K562 (cell line): ENCODE data around the gene CCDC78. TPM values are rescaled to one million over a fixed set of nuclear protein-coding genes. Genes with fewer than 3 reads are reported as not detected.

Experiments
- CBX2 ChIP-seq: fragments of 200-600 bp; sonication (generic); IDR thresholded peaks from one replicate; pipeline ENCODE4 v1.6.1; 2012; ENCODE audit warnings: mild to moderate bottlenecking, low read length, inconsistent platforms; ENCODE audit not compliant: insufficient read depth, poor library complexity, severe bottlenecking
- EGR1 ChIP-seq: fragments of 450-650 bp; conservative IDR thresholded peaks from 2 replicates; pipeline ENCODE4 v1.6.1; 2017; ENCODE audit warnings: mild to moderate bottlenecking
- KLF1 ChIP-seq: fragments of 450-650 bp; IDR thresholded peaks from 2 replicates; pipeline ENCODE4 v1.6.1; 2016; ENCODE audit warnings: missing genetic modification characterization, missing compliant biosample characterization
- MCM3 ChIP-seq: fragments of 450-650 bp; IDR thresholded peaks from 2 replicates; pipeline ENCODE4 v1.6.1; 2016
- MYNN ChIP-seq, 2 experiments: sonication (generic); formaldehyde crosslinking in 1 of 2; IDR thresholded peaks; 2 replicates each; pipeline versions ENCODE4 v1.5.0 to v1.6.1; 2016 to 2020; ENCODE audit warnings: antibody characterized with exemption in 1 of 2, missing genetic modification reagents in 1 of 2
- NR2C1 ChIP-seq, 2 experiments: fragments of 450-650 bp; IDR thresholded peaks; 2 replicates each; pipeline ENCODE4 v1.6.1; 2017; ENCODE audit warnings: mild to moderate bottlenecking in 2 of 2, antibody characterized with exemption in 1 of 2, inconsistent platforms in 1 of 2, missing compliant biosample characterization in 1 of 2, missing genetic modification characterization in 1 of 2
- RAD21 ChIP-seq, 2 experiments: fragments of 250-450 bp in 1 of 2; fragments of 450-650 bp in 1 of 2; sonication (Bioruptor Pico) in 1 of 2; formaldehyde crosslinking in 1 of 2; IDR thresholded peaks in 1 of 2; conservative IDR thresholded peaks in 1 of 2; 2 replicates each; pipeline versions ENCODE4 v1.4.0 to v1.8.0; 2020 to 2022; ENCODE audit warnings: mild to moderate bottlenecking in 2 of 2, moderate library complexity in 1 of 2
- RFX1 ChIP-seq: fragments of 450-650 bp; IDR thresholded peaks from 2 replicates; pipeline ENCODE4 v1.6.1; 2016; ENCODE audit warnings: mild to moderate bottlenecking, moderate library complexity
- STAT5A ChIP-seq: IDR thresholded peaks from 2 replicates; pipeline ENCODE4 v1.6.1; 2012; ENCODE audit warnings: low read length, inconsistent platforms, borderline replicate concordance
- YY1 ChIP-seq, 3 experiments: IDR thresholded peaks; 2 replicates each; pipeline ENCODE4 v1.6.1; 2011; ENCODE audit warnings: low read length in 2 of 3, mild to moderate bottlenecking in 2 of 3, moderate library complexity in 2 of 3, borderline replicate concordance in 1 of 3, control low read depth in 1 of 3, low read depth in 1 of 3; ENCODE audit not compliant: insufficient read depth in 3 of 3, insufficient replicate concordance in 2 of 3, control insufficient read depth in 1 of 3, insufficient read length in 1 of 3; ENCODE audit errors: extremely low read depth in 1 of 3
- polyA plus RNA-seq, 8 experiments: library from polyadenylated mRNA; depleted of rRNA in 4 of 8; stranded (reverse) in 5 of 8; unstranded in 3 of 8; fragments of >200 nt; fragmentation: Nextera tagmentation in 2 of 8; fragmentation: Illumina TruSeq in 1 of 8; extraction: Ambion mirVana in 2 of 8; extraction: Trizol in 1 of 8; gene quantifications; 2 replicates each; pipeline versions ENCODE4 v1.2.1 to v1.2.3, GENCODE V29; 2011 to 2014; ENCODE audit warnings: inconsistent platforms in 1 of 8, missing spikeins in 1 of 8
- total RNA-seq, 7 experiments: library from RNA; depleted of rRNA in 6 of 7; stranded (reverse); fragments of >200 nt in 6 of 7; fragmentation: Illumina TruSeq in 2 of 7; extraction: Trizol in 2 of 7; gene quantifications; 2 replicates each; pipeline versions ENCODE4 v1.2.1 to v1.2.3, GENCODE V29; 2011 to 2021; ENCODE audit warnings: low replicate concordance in 1 of 7
- TF ChIP-seq, protein P1 (sequence below): fragments of 250-450 bp; sonication (Bioruptor Pico); IDR thresholded peaks from 2 replicates; pipeline ENCODE4 v1.5.0; 2020; ENCODE audit warnings: mild to moderate bottlenecking, borderline replicate concordance
- TF ChIP-seq, protein P2 (sequence below): fragments of 250-450 bp; sonication (Bioruptor Pico); IDR thresholded peaks from 2 replicates; pipeline ENCODE4 v1.8.0; 2021; ENCODE audit warnings: moderate library complexity, mild to moderate bottlenecking, inconsistent platforms
- TF ChIP-seq, protein P3 (sequence below): fragments of 150-350 bp; IDR thresholded peaks from 2 replicates; pipeline ENCODE4 v1.6.1; 2014; ENCODE audit warnings: low read depth, mild to moderate bottlenecking, low read length, borderline replicate concordance
- TF ChIP-seq, protein P4 (sequence below), 2 experiments: IDR thresholded peaks; 2 replicates each; pipeline ENCODE4 v1.6.1; 2012; ENCODE audit warnings: improper control_type of control experiment in 2 of 2, low read depth in 2 of 2, low read length in 2 of 2, borderline replicate concordance in 1 of 2

CCDC78 gene
- total and polyA plus RNA-seq, 9 of the 15 experiments (the other 6 are each of a cell fraction or from before 2014, with no cell fraction given): 0.24 to 17.7 (median 2.9) TPM

DNA sequence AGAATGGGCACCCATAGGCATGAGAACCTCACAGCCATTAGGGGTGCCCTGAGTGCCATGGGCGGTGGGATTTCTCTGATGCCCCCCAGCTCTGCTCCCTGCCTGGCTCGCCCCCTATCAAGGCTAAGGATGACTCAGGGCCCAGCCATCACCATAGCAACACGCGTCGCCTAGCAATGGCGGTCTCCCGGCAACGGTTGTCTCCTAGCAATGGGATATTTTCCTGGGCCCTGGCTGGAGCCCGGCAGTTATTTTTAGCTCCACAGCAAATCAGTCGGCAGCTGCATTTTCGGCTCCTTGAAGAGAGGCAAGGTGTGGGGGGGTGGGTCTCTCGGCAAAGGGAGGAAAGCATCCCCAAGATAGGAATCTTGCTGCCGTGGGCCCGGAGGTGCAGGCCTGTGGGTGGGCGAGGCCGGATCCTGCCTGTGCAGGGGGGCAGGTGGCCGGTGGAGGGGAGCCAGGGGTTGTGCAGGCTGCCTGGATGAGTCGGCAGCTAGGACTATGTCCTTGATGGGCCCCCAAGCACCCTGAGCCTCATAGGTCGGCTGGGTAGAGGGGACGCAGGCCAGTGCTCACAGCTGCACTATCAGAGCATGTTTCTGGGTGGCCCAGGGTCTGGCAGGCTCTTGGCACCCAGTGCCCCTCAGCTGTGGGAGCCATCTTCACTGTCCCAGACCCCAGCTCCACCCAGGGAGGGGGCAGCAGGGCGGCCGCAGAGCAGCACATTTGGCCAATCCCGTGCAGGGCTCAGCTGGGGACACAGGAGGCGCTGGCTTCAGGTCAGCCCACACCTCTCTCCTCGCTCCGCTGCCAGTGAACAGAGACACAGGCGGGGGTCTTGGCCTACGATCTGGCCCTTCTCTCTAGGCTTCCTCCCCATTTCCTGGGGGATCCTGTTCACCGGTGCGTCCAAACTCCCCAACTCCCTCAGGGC lies 16.4 kb downstream of the CCDC78 start (continued):
- TF ChIP-seq, protein P1, sequence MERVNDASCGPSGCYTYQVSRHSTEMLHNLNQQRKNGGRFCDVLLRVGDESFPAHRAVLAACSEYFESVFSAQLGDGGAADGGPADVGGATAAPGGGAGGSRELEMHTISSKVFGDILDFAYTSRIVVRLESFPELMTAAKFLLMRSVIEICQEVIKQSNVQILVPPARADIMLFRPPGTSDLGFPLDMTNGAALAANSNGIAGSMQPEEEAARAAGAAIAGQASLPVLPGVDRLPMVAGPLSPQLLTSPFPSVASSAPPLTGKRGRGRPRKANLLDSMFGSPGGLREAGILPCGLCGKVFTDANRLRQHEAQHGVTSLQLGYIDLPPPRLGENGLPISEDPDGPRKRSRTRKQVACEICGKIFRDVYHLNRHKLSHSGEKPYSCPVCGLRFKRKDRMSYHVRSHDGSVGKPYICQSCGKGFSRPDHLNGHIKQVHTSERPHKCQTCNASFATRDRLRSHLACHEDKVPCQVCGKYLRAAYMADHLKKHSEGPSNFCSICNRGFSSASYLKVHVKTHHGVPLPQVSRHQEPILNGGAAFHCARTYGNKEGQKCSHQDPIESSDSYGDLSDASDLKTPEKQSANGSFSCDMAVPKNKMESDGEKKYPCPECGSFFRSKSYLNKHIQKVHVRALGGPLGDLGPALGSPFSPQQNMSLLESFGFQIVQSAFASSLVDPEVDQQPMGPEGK (CRISPR knock-in tag): no peak
- no peak for TF ChIP-seq RAD21 (CRISPR knock-in tag; conservative IDR thresholded peaks at IDR 0.05 in 1 of 2, IDR thresholded peaks at IDR 0.05 in 1 of 2)
- TF ChIP-seq KLF1 (tag): no peak
- no peak for TF ChIP-seq CBX2
- TF ChIP-seq, protein P2, sequence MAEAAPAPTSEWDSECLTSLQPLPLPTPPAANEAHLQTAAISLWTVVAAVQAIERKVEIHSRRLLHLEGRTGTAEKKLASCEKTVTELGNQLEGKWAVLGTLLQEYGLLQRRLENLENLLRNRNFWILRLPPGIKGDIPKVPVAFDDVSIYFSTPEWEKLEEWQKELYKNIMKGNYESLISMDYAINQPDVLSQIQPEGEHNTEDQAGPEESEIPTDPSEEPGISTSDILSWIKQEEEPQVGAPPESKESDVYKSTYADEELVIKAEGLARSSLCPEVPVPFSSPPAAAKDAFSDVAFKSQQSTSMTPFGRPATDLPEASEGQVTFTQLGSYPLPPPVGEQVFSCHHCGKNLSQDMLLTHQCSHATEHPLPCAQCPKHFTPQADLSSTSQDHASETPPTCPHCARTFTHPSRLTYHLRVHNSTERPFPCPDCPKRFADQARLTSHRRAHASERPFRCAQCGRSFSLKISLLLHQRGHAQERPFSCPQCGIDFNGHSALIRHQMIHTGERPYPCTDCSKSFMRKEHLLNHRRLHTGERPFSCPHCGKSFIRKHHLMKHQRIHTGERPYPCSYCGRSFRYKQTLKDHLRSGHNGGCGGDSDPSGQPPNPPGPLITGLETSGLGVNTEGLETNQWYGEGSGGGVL (CRISPR knock-in tag): no peak
- peak; percentile 37; the same call in 1 of the 2 replicates for TF ChIP-seq EGR1
- TF ChIP-seq, protein P3, sequence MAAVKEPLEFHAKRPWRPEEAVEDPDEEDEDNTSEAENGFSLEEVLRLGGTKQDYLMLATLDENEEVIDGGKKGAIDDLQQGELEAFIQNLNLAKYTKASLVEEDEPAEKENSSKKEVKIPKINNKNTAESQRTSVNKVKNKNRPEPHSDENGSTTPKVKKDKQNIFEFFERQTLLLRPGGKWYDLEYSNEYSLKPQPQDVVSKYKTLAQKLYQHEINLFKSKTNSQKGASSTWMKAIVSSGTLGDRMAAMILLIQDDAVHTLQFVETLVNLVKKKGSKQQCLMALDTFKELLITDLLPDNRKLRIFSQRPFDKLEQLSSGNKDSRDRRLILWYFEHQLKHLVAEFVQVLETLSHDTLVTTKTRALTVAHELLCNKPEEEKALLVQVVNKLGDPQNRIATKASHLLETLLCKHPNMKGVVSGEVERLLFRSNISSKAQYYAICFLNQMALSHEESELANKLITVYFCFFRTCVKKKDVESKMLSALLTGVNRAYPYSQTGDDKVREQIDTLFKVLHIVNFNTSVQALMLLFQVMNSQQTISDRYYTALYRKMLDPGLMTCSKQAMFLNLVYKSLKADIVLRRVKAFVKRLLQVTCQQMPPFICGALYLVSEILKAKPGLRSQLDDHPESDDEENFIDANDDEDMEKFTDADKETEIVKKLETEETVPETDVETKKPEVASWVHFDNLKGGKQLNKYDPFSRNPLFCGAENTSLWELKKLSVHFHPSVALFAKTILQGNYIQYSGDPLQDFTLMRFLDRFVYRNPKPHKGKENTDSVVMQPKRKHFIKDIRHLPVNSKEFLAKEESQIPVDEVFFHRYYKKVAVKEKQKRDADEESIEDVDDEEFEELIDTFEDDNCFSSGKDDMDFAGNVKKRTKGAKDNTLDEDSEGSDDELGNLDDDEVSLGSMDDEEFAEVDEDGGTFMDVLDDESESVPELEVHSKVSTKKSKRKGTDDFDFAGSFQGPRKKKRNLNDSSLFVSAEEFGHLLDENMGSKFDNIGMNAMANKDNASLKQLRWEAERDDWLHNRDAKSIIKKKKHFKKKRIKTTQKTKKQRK: no peak
- no peak for TF ChIP-seq STAT5A
- no peak for TF ChIP-seq MCM3
- peak; percentile 100 for TF ChIP-seq RFX1
- TF ChIP-seq, protein P4, sequence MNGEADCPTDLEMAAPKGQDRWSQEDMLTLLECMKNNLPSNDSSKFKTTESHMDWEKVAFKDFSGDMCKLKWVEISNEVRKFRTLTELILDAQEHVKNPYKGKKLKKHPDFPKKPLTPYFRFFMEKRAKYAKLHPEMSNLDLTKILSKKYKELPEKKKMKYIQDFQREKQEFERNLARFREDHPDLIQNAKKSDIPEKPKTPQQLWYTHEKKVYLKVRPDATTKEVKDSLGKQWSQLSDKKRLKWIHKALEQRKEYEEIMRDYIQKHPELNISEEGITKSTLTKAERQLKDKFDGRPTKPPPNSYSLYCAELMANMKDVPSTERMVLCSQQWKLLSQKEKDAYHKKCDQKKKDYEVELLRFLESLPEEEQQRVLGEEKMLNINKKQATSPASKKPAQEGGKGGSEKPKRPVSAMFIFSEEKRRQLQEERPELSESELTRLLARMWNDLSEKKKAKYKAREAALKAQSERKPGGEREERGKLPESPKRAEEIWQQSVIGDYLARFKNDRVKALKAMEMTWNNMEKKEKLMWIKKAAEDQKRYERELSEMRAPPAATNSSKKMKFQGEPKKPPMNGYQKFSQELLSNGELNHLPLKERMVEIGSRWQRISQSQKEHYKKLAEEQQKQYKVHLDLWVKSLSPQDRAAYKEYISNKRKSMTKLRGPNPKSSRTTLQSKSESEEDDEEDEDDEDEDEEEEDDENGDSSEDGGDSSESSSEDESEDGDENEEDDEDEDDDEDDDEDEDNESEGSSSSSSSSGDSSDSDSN (IDR thresholded peaks at IDR 0.05; ENCODE audit: borderline replicate concordance in 1 of 2, low read depth in 2 of 2, low read length in 2 of 2): no peak
- TF ChIP-seq NR2C1 (IDR thresholded peaks at IDR 0.05): no peak
- no peak for TF ChIP-seq NR2C1 (tag; IDR thresholded peaks at IDR 0.05)
- no peak for TF ChIP-seq YY1 (IDR thresholded peaks at IDR 0.05; ENCODE audit: borderline replicate concordance in 1 of 3, control insufficient read depth in 1 of 3, extremely low read depth in 1 of 3, insufficient read depth in 3 of 3, insufficient read length in 1 of 3, insufficient replicate concordance in 2 of 3, low read depth in 1 of 3, low read length in 2 of 3)
- TF ChIP-seq MYNN (IDR thresholded peaks at IDR 0.05): peak; percentile 99
- 0 out of 2 replicates have a peak, but pooled peaks have one; percentile 57 for TF ChIP-seq MYNN (CRISPR knock-in tag; IDR thresholded peaks at IDR 0.05)
